SH-SY5Y (cell line): ENCODE measurements around the gene PBX1.

ENCODE experiments used
- GATA2 ChIP-seq: IDR thresholded peaks from 2 replicates; pipeline ENCODE4 v1.6.1; 2011; ENCODE audit warnings: mild to moderate bottlenecking, low read depth, low read length
- GATA3 ChIP-seq: IDR thresholded peaks from 2 replicates; pipeline ENCODE4 v1.6.1; 2011; ENCODE audit warnings: low read depth, mild to moderate bottlenecking, low read length, moderate library complexity

- no peak for TF ChIP-seq GATA2
- no peak for TF ChIP-seq GATA3
Measured at GRCh38 chr1:164609089-164609488, 50.1 kb downstream of the PBX1 start.
